ENCODE results near the gene SPINT3.

The SPINT3 gene

GRCh38 chr20:45502561-45502960 lies 12.9 kb downstream of the SPINT3 start:
- Histone ChIP-seq H3K9ac (ENCODE audit: low read length in 2 of 2) (no peak overlapping the region), H3K36me3 (ENCODE audit: control insufficient read depth in 2 of 2, insufficient read depth in 2 of 2, low read length in 2 of 2) (no peaks in the 10 kb centered on the region), H3K4me1 (ENCODE audit: control insufficient read depth, insufficient read depth, low read length) (no peaks in the 10 kb centered on the region), H3K27ac (ENCODE audit: low read length) (no peak overlapping the region), H3K27me3 (ENCODE audit: control insufficient read depth in 1 of 2, insufficient read depth in 2 of 2, low read length in 2 of 2) (peaks cover 6 to 13% of the 10 kb centered on the region in 2 donors), H3K4me3 (ENCODE audit: low read length in 2 of 2) (no peak overlapping the region), H3K9me3 (ENCODE audit: control insufficient read depth in 2 of 2, low read length in 2 of 2) (no peaks in the 10 kb centered on the region)

GRCh38 chr20:45501600-45501999 lies 13.8 kb downstream of the SPINT3 start:
- Histone ChIP-seq H3K9me3 (ENCODE audit: control insufficient read depth in 2 of 2, low read length in 2 of 2) (no peaks in the 10 kb centered on the region), H3K27ac (ENCODE audit: low read length) (no peak overlapping the region), H3K4me3 (ENCODE audit: low read length in 2 of 2) (no peak overlapping the region), H3K27me3 (ENCODE audit: control insufficient read depth in 1 of 2, insufficient read depth in 2 of 2, low read length in 2 of 2) (peaks cover 6 to 13% of the 10 kb centered on the region in 2 donors), H3K9ac (ENCODE audit: low read length in 2 of 2) (no peak overlapping the region), H3K36me3 (ENCODE audit: control insufficient read depth in 2 of 2, insufficient read depth in 2 of 2, low read length in 2 of 2) (no peaks in the 10 kb centered on the region), H3K4me1 (ENCODE audit: control insufficient read depth, insufficient read depth, low read length) (no peaks in the 10 kb centered on the region)

- H3K27ac ChIP-seq (ENCODE audit: low read length) = no peak overlapping the region
- H3K4me3 ChIP-seq (ENCODE audit: low read length in 2 of 2) = no peak overlapping the region
- no peak overlapping the region for H3K9ac ChIP-seq (ENCODE audit: low read length in 2 of 2)
- no peaks in the 10 kb centered on the region for H3K36me3 ChIP-seq (ENCODE audit: control insufficient read depth in 2 of 2, insufficient read depth in 2 of 2, low read length in 2 of 2)
- no peaks in the 10 kb centered on the region for H3K9me3 ChIP-seq (ENCODE audit: control insufficient read depth in 2 of 2, low read length in 2 of 2)
- no peaks in the 10 kb centered on the region for H3K4me1 ChIP-seq (ENCODE audit: control insufficient read depth, insufficient read depth, low read length)
- peaks cover 6 to 10% of the 10 kb centered on the region in 2 donors for H3K27me3 ChIP-seq (ENCODE audit: control insufficient read depth in 1 of 2, insufficient read depth in 2 of 2, low read length in 2 of 2)
Measured at GRCh38 chr20:45500022-45500421, 15.4 kb downstream of the SPINT3 start.

- no peaks in the 10 kb centered on the region for H3K4me1 ChIP-seq (ENCODE audit: control insufficient read depth, insufficient read depth, low read length)
- no peak overlapping the region for H3K27ac ChIP-seq (ENCODE audit: low read length)
- no peak overlapping the region for H3K9ac ChIP-seq (ENCODE audit: low read length in 2 of 2)
- H3K27me3 ChIP-seq (ENCODE audit: control insufficient read depth in 1 of 2, insufficient read depth in 2 of 2, low read length in 2 of 2) = peaks cover 6 to 8% of the 10 kb centered on the region in 2 donors
- no peak overlapping the region for H3K4me3 ChIP-seq (ENCODE audit: low read length in 2 of 2)
- H3K36me3 ChIP-seq (ENCODE audit: control insufficient read depth in 2 of 2, insufficient read depth in 2 of 2, low read length in 2 of 2) = no peaks in the 10 kb centered on the region
- no peaks in the 10 kb centered on the region for H3K9me3 ChIP-seq (ENCODE audit: control insufficient read depth in 2 of 2, low read length in 2 of 2)
Measured at GRCh38 chr20:45497971-45498494, 17.4 kb downstream of the SPINT3 start.

- Histone ChIP-seq H3K4me1 (ENCODE audit: control insufficient read depth, insufficient read depth, low read length) (no peaks in the 10 kb centered on the region), H3K36me3 (ENCODE audit: control insufficient read depth in 2 of 2, insufficient read depth in 2 of 2, low read length in 2 of 2) (no peaks in the 10 kb centered on the region), H3K9me3 (ENCODE audit: control insufficient read depth in 2 of 2, low read length in 2 of 2) (no peaks in the 10 kb centered on the region), H3K4me3 (ENCODE audit: low read length in 2 of 2) (no peak overlapping the region), H3K9ac (ENCODE audit: low read length in 2 of 2) (no peak overlapping the region), H3K27me3 (ENCODE audit: control insufficient read depth in 1 of 2, insufficient read depth in 2 of 2, low read length in 2 of 2) (peaks cover 6 to 8% of the 10 kb centered on the region in 2 donors), H3K27ac (ENCODE audit: low read length) (no peak overlapping the region)
Measured at GRCh38 chr20:45496166-45496565, 19.3 kb downstream of the SPINT3 start.

GRCh38 chr20:45495501-45495941 lies 19.9 kb downstream of the SPINT3 start:
- Histone ChIP-seq H3K9me3 (ENCODE audit: control insufficient read depth in 2 of 2, low read length in 2 of 2) (no peaks in the 10 kb centered on the region), H3K27ac (ENCODE audit: low read length) (no peak overlapping the region), H3K4me3 (ENCODE audit: low read length in 2 of 2) (no peak overlapping the region), H3K9ac (ENCODE audit: low read length in 2 of 2) (no peak overlapping the region), H3K27me3 (ENCODE audit: control insufficient read depth in 1 of 2, insufficient read depth in 2 of 2, low read length in 2 of 2) (peaks cover 6 to 8% of the 10 kb centered on the region in 2 donors), H3K4me1 (ENCODE audit: control insufficient read depth, insufficient read depth, low read length) (no peaks in the 10 kb centered on the region), H3K36me3 (ENCODE audit: control insufficient read depth in 2 of 2, insufficient read depth in 2 of 2, low read length in 2 of 2) (no peaks in the 10 kb centered on the region)

GRCh38 chr20:45489083-45489531 lies 26.3 kb downstream of the SPINT3 start:
- Histone ChIP-seq H3K4me3 (ENCODE audit: low read length in 2 of 2) (no peak overlapping the region), H3K27me3 (ENCODE audit: control insufficient read depth in 1 of 2, insufficient read depth in 2 of 2, low read length in 2 of 2) (peaks cover 3% of the 10 kb centered on the region in 2 donors), H3K4me1 (ENCODE audit: control insufficient read depth, insufficient read depth, low read length) (no peaks in the 10 kb centered on the region), H3K36me3 (ENCODE audit: control insufficient read depth in 2 of 2, insufficient read depth in 2 of 2, low read length in 2 of 2) (no peaks in the 10 kb centered on the region), H3K9me3 (ENCODE audit: control insufficient read depth in 2 of 2, low read length in 2 of 2) (no peaks in the 10 kb centered on the region), H3K27ac (ENCODE audit: low read length) (no peak overlapping the region), H3K9ac (ENCODE audit: low read length in 2 of 2) (no peak overlapping the region)

GRCh38 chr20:45487231-45487635 lies 28.2 kb downstream of the SPINT3 start:
- Histone ChIP-seq H3K27me3 (ENCODE audit: control insufficient read depth in 1 of 2, insufficient read depth in 2 of 2, low read length in 2 of 2) (peaks cover 3% of the 10 kb centered on the region in 2 donors), H3K27ac (ENCODE audit: low read length) (no peak overlapping the region), H3K36me3 (ENCODE audit: control insufficient read depth in 2 of 2, insufficient read depth in 2 of 2, low read length in 2 of 2) (no peaks in the 10 kb centered on the region), H3K4me3 (ENCODE audit: low read length in 2 of 2) (no peak overlapping the region), H3K9ac (ENCODE audit: low read length in 2 of 2) (no peak overlapping the region), H3K9me3 (ENCODE audit: control insufficient read depth in 2 of 2, low read length in 2 of 2) (no peaks in the 10 kb centered on the region), H3K4me1 (ENCODE audit: control insufficient read depth, insufficient read depth, low read length) (no peaks in the 10 kb centered on the region)

- Histone ChIP-seq H3K36me3 (ENCODE audit: control insufficient read depth in 2 of 2, insufficient read depth in 2 of 2, low read length in 2 of 2) (no peaks in the 10 kb centered on the region), H3K4me1 (ENCODE audit: control insufficient read depth, insufficient read depth, low read length) (no peaks in the 10 kb centered on the region), H3K9me3 (ENCODE audit: control insufficient read depth in 2 of 2, low read length in 2 of 2) (no peaks in the 10 kb centered on the region), H3K27ac (ENCODE audit: low read length) (no peak overlapping the region), H3K9ac (ENCODE audit: low read length in 2 of 2) (no peak overlapping the region), H3K27me3 (ENCODE audit: control insufficient read depth in 1 of 2, insufficient read depth in 2 of 2, low read length in 2 of 2) (peaks cover 11 to 12% of the 10 kb centered on the region in 2 donors), H3K4me3 (ENCODE audit: low read length in 2 of 2) (no peak overlapping the region)
Measured at GRCh38 chr20:45485388-45485787, 30.0 kb downstream of the SPINT3 start.

- no peak overlapping the region for H3K27ac ChIP-seq (ENCODE audit: low read length)
- no peaks in the 10 kb centered on the region for H3K4me1 ChIP-seq (ENCODE audit: control insufficient read depth, insufficient read depth, low read length)
- no peak overlapping the region for H3K4me3 ChIP-seq (ENCODE audit: low read length in 2 of 2)
- no peak overlapping the region for H3K9ac ChIP-seq (ENCODE audit: low read length in 2 of 2)
- no peaks in the 10 kb centered on the region for H3K36me3 ChIP-seq (ENCODE audit: control insufficient read depth in 2 of 2, insufficient read depth in 2 of 2, low read length in 2 of 2)
- H3K9me3 ChIP-seq (ENCODE audit: control insufficient read depth in 2 of 2, low read length in 2 of 2) = no peaks in the 10 kb centered on the region
- peaks cover 12 to 17% of the 10 kb centered on the region in 2 donors for H3K27me3 ChIP-seq (ENCODE audit: control insufficient read depth in 1 of 2, insufficient read depth in 2 of 2, low read length in 2 of 2)
Measured at GRCh38 chr20:45484676-45485075, 30.7 kb downstream of the SPINT3 start.

- Histone ChIP-seq H3K4me1 (ENCODE audit: control insufficient read depth, insufficient read depth, low read length) (no peaks in the 10 kb centered on the region), H3K4me3 (ENCODE audit: low read length in 2 of 2) (no peak overlapping the region), H3K27ac (ENCODE audit: low read length) (no peak overlapping the region), H3K27me3 (ENCODE audit: control insufficient read depth in 1 of 2, insufficient read depth in 2 of 2, low read length in 2 of 2) (peaks cover 12 to 14% of the 10 kb centered on the region in 2 donors), H3K9me3 (ENCODE audit: control insufficient read depth in 2 of 2, low read length in 2 of 2) (no peaks in the 10 kb centered on the region), H3K36me3 (ENCODE audit: control insufficient read depth in 2 of 2, insufficient read depth in 2 of 2, low read length in 2 of 2) (no peaks in the 10 kb centered on the region), H3K9ac (ENCODE audit: low read length in 2 of 2) (no peak overlapping the region)
Measured at GRCh38 chr20:45479822-45480221, 35.6 kb downstream of the SPINT3 start.
